Ovary (tissue), 3 donors: Measurements from ENCODE around the gene POU2AF2.

Source experiments
- CTCF ChIP-seq, 3 donors: fragments of 450-650 bp in 2 of 3; fragments of 200-600 bp in 1 of 3; IDR thresholded peaks; one replicate each; pipeline versions ENCODE4 v1.5.1 to v1.8.0; 2016 to 2022; ENCODE audit warnings: antibody characterized with exemption in 3 of 3, mild to moderate bottlenecking in 1 of 3
- EP300 ChIP-seq: sonication (generic); formaldehyde crosslinking; IDR thresholded peaks from one replicate; pipeline ENCODE4 v1.6.1; 2017; ENCODE audit warnings: antibody characterized with exemption
- POLR2A ChIP-seq: fragments of 450-650 bp; IDR thresholded peaks from one replicate; pipeline ENCODE4 v1.6.1; 2017; ENCODE audit warnings: antibody characterized with exemption, mild to moderate bottlenecking, moderate library complexity
- donor health status: DM: no; HTN: no; CAD: no.

DNA sequence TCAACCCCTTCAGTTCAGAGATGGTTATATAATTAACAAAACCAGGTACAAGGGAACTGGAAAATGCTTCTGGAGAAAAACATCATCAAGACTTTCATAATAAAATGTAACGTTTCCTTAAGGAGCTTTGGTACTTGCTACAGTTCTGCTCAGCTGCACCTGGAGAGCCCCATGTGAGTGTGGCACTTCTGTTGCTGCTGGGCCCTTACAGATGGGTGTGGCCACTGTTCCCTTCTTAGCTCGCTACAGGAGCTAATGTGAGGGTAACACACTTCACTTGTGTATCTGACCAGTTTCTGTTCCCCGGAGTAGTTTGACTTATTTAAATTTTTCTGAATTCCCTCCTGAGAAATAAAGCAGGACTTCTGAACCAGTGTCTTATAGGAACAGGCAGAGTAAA, 56.8 kb downstream of the POU2AF2 start:
- no peak for TF ChIP-seq CTCF (IDR thresholded peaks at IDR 0.05)
- no peak for TF ChIP-seq POLR2A
- TF ChIP-seq EP300, result no peak
